ENCODE results near the gene SH2D3A.
"Not testable (repeated sequence)": the region's sequence is repeated elsewhere in the genome, so short reads cannot be mapped to it uniquely, and the experiment has no call there.

Gene SH2D3A

DNA sequence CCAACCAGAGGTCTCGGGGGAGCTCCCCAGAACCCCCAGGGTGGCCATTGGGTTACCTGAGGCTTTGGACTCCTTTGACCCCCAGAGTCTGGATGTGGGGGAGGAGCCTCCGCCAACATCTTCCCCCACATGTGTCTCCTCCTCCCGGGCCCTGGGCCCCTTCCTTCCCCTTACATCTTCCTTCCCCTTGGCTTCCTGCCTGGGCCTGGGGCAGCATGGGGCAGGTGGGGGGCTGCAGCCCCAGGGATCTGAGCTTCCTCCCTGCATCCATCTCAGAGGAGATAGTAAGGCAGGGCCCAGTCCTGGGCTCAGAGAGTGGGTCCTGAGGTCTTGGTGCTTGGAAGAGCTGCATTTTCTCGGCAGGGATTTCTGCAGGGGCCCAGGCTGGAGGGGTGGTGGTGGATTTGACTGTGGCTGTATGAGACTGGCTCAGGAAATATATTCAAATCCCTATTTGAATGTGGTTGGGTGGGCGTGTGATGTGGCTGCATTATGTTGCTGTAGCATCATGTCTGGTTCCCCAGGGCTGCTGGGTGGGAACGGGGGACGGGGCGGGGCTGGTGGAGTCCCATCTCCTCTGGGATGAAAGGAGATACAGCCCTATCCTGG, 6.2 kb upstream of the SH2D3A start:
- TF ChIP-seq, protein P1, sequence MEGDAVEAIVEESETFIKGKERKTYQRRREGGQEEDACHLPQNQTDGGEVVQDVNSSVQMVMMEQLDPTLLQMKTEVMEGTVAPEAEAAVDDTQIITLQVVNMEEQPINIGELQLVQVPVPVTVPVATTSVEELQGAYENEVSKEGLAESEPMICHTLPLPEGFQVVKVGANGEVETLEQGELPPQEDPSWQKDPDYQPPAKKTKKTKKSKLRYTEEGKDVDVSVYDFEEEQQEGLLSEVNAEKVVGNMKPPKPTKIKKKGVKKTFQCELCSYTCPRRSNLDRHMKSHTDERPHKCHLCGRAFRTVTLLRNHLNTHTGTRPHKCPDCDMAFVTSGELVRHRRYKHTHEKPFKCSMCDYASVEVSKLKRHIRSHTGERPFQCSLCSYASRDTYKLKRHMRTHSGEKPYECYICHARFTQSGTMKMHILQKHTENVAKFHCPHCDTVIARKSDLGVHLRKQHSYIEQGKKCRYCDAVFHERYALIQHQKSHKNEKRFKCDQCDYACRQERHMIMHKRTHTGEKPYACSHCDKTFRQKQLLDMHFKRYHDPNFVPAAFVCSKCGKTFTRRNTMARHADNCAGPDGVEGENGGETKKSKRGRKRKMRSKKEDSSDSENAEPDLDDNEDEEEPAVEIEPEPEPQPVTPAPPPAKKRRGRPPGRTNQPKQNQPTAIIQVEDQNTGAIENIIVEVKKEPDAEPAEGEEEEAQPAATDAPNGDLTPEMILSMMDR (conservative IDR thresholded peaks at IDR 0.05) = no peak
- no peak for TF ChIP-seq ZFX (IDR thresholded peaks at IDR 0.05)
- no peak overlapping the region for H3K27ac ChIP-seq

- TF ChIP-seq ZFX (IDR thresholded peaks at IDR 0.05) = no peak
- TF ChIP-seq, protein P1 (conservative IDR thresholded peaks at IDR 0.05) = no peak
- H3K27ac ChIP-seq = no peak overlapping the region
Measured at GRCh38 chr19:6772866-6773322, 5.7 kb upstream of the SH2D3A start.

- TF ChIP-seq, protein P1 (conservative IDR thresholded peaks at IDR 0.05) = no peak
- no peak for TF ChIP-seq ZFX (IDR thresholded peaks at IDR 0.05)
- H3K27ac ChIP-seq = no peak within 1 kb of the TSS
Measured at GRCh38 chr19:6772028-6772865, 5.0 kb upstream of the SH2D3A start, which contains the start of gene VAV1. Gene VAV1 (plus strand): TSS chr19:6772708. CDS start chr19:6772808, 100 bp downstream.

GRCh38 chr19:6771648-6772027, 4.4 kb upstream of the SH2D3A start:
- not testable (repeated sequence) for H3K27ac ChIP-seq

- TF ChIP-seq ZFX (IDR thresholded peaks at IDR 0.05) = no peak
- TF ChIP-seq, protein P1 (conservative IDR thresholded peaks at IDR 0.05) = no peak; the same call in 1 of the 2 replicates
- H3K27ac ChIP-seq = no peak overlapping the region
Measured at GRCh38 chr19:6769006-6769619, 1.9 kb upstream of the SH2D3A start.

DNA sequence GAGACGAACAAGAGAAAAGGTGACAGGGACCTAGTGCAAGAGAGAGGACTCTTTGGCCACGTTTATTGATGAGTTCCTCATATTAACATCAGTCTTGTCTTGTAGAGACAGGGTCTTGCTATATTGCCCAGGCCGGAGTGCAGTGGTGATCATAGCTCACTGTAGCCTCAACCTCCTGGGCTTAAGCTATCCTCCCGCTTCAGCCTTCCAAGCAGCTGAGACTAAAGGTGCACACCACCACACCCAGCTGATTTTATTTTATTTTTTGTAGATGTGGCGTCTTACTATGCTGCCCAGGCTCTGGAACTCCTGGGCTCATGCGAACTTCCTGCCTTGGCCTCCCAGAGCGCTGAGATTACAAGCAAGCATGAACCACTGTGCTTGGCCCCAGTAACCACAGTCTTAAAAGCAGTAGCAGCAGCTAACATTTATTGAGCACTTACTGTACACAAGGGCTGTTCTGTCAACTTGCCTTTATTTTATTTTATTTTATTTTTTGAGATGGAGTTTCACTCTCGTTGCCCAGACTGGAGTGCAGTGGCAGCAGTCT, 1.1 kb upstream of the SH2D3A start:
- TF ChIP-seq, protein P1 (conservative IDR thresholded peaks at IDR 0.05) = no peak
- no peak for TF ChIP-seq ZFX (IDR thresholded peaks at IDR 0.05)
- H3K27ac ChIP-seq = no peak overlapping the region

DNA sequence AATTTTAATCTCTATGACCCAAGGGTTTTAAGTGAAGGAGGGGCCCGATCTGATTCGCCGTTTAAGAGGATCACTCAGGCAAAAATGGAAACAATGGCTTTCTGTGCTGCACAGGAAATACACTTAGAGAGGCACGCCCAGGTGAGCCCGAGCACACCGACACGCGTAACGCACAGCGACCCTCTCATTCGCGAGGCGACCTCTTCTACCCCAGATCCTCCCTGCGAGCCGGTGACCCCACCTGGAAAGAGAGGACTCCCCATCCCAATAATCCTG, 216 bp downstream of the SH2D3A start:
- no peak overlapping the region for H3K27ac ChIP-seq
- no peak for TF ChIP-seq ZFX (IDR thresholded peaks at IDR 0.05)
- TF ChIP-seq, protein P1 (conservative IDR thresholded peaks at IDR 0.05) = no peak
